ENCODE data around the gene PDSS2.

DNA sequence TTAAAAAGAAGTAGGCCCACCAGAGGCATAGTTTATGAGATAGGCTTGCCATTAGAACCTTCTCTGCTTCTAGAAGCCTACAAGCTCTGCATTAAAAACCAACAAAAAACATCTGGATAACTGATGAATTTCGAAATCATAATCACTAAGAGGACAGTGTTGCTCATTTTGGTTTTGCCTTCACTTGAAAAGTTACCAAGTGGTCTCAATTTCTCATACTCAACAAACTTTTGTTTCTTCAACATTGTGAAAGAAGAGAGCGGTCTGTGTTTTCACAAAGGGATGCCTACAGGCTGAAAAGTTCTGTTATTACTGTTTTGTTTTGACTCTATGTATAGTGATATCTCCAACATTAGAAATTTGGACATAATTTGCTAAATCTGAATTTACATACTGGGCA is 98.9 kb downstream of the PDSS2 start:
- TF ChIP-seq, protein P1, sequence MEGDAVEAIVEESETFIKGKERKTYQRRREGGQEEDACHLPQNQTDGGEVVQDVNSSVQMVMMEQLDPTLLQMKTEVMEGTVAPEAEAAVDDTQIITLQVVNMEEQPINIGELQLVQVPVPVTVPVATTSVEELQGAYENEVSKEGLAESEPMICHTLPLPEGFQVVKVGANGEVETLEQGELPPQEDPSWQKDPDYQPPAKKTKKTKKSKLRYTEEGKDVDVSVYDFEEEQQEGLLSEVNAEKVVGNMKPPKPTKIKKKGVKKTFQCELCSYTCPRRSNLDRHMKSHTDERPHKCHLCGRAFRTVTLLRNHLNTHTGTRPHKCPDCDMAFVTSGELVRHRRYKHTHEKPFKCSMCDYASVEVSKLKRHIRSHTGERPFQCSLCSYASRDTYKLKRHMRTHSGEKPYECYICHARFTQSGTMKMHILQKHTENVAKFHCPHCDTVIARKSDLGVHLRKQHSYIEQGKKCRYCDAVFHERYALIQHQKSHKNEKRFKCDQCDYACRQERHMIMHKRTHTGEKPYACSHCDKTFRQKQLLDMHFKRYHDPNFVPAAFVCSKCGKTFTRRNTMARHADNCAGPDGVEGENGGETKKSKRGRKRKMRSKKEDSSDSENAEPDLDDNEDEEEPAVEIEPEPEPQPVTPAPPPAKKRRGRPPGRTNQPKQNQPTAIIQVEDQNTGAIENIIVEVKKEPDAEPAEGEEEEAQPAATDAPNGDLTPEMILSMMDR (IDR thresholded peaks at IDR 0.05; ENCODE audit: low read depth, low read length, missing input control): no peak
- no peak for TF ChIP-seq HNF4G (IDR thresholded peaks at IDR 0.05)
- TF ChIP-seq YY1 (IDR thresholded peaks at IDR 0.05): no peak
- TF ChIP-seq TAF1 (conservative IDR thresholded peaks at IDR 0.05): no peak
- TF ChIP-seq, protein P2, sequence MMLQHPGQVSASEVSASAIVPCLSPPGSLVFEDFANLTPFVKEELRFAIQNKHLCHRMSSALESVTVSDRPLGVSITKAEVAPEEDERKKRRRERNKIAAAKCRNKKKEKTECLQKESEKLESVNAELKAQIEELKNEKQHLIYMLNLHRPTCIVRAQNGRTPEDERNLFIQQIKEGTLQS (IDR thresholded peaks at IDR 0.05): no peak
- TF ChIP-seq RAD21 (IDR thresholded peaks at IDR 0.05): no peak
- TF ChIP-seq, protein P3, sequence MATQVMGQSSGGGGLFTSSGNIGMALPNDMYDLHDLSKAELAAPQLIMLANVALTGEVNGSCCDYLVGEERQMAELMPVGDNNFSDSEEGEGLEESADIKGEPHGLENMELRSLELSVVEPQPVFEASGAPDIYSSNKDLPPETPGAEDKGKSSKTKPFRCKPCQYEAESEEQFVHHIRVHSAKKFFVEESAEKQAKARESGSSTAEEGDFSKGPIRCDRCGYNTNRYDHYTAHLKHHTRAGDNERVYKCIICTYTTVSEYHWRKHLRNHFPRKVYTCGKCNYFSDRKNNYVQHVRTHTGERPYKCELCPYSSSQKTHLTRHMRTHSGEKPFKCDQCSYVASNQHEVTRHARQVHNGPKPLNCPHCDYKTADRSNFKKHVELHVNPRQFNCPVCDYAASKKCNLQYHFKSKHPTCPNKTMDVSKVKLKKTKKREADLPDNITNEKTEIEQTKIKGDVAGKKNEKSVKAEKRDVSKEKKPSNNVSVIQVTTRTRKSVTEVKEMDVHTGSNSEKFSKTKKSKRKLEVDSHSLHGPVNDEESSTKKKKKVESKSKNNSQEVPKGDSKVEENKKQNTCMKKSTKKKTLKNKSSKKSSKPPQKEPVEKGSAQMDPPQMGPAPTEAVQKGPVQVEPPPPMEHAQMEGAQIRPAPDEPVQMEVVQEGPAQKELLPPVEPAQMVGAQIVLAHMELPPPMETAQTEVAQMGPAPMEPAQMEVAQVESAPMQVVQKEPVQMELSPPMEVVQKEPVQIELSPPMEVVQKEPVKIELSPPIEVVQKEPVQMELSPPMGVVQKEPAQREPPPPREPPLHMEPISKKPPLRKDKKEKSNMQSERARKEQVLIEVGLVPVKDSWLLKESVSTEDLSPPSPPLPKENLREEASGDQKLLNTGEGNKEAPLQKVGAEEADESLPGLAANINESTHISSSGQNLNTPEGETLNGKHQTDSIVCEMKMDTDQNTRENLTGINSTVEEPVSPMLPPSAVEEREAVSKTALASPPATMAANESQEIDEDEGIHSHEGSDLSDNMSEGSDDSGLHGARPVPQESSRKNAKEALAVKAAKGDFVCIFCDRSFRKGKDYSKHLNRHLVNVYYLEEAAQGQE (IDR thresholded peaks at IDR 0.05): no peak
- TF ChIP-seq JUND (IDR thresholded peaks at IDR 0.05): no peak
- TF ChIP-seq, protein P4, sequence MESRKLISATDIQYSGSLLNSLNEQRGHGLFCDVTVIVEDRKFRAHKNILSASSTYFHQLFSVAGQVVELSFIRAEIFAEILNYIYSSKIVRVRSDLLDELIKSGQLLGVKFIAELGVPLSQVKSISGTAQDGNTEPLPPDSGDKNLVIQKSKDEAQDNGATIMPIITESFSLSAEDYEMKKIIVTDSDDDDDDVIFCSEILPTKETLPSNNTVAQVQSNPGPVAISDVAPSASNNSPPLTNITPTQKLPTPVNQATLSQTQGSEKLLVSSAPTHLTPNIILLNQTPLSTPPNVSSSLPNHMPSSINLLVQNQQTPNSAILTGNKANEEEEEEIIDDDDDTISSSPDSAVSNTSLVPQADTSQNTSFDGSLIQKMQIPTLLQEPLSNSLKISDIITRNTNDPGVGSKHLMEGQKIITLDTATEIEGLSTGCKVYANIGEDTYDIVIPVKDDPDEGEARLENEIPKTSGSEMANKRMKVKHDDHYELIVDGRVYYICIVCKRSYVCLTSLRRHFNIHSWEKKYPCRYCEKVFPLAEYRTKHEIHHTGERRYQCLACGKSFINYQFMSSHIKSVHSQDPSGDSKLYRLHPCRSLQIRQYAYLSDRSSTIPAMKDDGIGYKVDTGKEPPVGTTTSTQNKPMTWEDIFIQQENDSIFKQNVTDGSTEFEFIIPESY (IDR thresholded peaks at IDR 0.05): no peak
- no peak for TF ChIP-seq GABPA (IDR thresholded peaks at IDR 0.05 in 1 of 2, conservative IDR thresholded peaks at IDR 0.05 in 1 of 2)
